GM04504 (cell line): ENCODE results near the gene SMIM21.

Source experiments
- DNase-seq: peaks from one replicate; pipeline ENCODE4 v3.0.0-alpha.2; 2012; ENCODE audit warnings: low read depth

The SMIM21 gene

DNA sequence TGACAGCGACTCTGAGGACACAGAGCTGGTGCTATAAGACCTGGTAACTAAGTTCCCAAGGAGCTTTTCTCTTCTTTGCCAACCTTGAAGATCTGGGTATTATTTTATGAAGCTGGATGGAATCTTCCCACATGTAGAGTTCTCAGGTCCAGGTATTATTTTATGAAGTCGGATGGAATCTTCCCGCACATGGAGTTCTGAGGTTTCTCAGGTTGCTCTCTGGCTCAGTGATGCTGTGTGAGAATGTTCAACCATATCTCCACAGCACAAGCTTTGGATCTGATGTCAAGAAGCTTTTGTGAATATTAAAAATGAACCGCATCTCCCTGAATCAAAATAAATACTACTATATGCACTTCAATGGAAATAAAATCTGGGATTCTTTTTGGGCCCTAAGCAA lies at the start of gene SMIM21:
SMIM21 (minus strand) TSS at position 101 of the 400 bp plus-strand sequence. CDS start 140 bp downstream, outside the sequence.
- no peak for DNase-seq

DNA sequence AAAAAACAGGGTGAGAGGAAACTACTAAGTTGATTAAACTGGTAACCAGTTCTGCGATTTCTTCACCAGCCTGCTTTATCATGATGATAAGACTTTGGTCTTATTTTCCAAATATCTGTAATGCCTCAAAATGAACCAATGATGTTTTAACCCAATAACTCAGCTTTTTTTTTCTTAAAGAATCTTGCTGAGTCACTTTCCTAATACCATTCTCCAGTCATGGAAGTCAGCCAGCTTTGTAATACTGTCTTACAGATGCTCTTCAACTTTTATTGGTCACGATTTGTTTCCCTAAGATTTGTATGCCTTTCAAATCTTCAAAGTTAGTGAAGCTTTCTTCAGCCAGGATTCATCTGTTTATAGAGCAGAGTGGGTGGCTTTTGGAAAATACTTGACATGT lies 47.7 kb upstream of the SMIM21 start:
- DNase-seq, result peak; percentile 94

DNA sequence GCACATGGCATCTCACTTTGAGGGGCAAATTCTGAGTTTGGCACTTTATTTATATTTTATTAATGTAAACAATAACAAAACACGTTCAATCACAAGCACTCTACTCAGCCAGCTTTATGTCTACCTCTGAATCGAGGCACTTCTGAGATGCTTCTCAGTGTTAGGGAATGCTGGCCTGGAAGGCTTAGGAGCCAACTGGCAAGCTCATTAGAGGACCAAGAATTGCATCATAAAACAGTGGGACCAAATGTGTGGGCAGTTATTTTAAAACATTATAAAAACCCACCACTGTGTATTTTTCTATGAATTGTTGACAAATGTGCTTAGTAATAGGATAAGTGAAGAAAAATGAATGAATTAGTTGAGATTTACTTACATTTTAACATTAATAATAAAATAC lies 46.8 kb upstream of the SMIM21 start:
- no peak for DNase-seq

DNA sequence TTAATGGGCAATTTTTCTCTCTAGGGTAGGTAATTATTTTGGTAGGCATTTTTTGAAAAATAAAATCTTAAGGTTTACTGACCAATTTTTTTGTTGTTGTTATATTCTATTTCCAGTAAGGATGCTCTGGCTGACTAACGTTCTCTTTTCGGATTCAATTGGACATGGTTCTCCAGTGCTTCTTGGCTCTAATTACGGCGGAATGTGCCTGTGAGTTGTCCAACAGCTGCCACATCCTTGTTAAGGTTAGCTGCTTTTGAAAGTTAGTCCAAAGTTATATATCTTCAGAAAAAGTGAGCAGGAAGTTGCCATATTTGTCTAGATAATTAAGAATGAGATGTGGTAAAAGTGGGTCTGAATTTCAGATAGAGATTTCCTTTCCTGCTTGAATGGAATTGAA lies 45.8 kb upstream of the SMIM21 start:
- DNase-seq, result no peak

DNA sequence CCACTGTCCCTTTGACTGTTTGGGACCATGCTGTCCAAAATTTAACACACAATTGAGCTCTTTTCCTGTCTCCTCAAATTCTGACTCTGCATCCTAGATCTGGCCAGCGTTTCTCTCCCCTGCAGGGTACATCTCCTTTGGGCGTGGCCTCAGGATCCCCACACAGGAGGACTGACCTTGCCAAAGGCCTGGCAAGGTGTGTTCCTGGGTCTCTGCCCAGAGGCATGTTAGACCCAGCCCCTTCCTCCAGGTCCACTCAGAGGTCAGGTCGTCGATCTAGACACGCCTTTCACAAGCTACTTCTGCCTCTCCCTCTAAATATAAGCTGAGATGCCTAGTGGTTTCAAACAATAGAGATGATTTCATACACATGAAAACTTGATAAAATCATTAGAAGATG lies 45.4 kb upstream of the SMIM21 start:
- DNase-seq, result no peak

DNA sequence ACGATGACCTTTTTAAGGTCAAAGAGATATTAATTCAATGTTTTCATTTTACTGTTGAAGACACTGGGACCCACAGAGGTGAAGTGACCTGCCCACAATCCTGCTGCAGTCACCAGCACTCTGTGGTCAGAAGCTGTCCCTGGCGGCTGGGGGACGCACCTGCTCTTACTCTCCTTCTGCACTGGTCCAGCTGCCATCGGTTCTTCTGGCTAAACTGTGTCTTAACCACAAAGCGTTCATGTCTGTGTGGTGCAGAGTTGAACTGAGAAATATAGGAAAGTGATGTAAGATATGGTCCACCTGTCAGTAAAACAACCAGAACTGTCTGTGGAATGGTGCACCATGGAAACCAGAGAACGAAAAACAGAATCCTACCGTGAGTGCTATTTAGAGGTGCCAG lies 44.9 kb upstream of the SMIM21 start:
- no peak for DNase-seq

DNA sequence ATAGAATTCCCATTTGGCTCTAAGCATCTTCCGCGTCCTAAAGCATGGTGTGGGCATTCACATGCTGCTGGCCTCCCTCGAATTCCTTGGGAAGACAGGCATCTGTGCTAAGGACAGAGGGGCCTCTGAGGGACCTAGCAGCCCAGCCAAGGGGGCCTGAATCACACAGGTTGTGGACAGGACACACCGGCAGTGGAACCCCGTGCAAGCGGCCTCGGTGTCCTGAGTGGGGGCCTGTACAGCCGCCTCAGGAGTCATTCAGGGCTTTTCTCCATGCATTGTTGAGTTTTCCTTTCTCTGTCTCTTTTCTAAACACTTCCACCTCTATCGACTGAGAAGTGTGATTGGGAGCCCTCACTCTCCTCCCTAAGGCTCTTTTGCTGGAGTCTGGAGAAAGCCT lies 44.3 kb upstream of the SMIM21 start:
- DNase-seq, result no peak

DNA sequence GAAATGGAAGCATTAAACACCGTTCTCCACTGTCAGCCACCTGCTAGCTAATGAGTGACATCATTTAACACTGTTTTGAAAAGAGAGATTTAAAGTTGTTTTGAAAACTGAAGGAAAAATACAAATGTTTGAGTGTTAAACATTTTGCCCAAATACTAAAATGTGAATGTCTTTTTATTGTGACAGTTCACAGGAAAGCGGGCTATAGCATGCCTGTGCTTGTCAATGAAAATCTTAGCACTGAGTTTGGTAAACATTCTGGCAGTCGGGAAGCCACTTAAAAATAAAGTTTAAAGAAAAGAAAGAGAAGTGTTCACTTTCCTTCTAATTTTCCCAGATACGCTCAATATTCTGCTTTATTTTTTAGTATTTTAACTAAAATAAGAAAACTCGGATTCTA lies 40.3 kb upstream of the SMIM21 start:
- DNase-seq, result no peak

DNA sequence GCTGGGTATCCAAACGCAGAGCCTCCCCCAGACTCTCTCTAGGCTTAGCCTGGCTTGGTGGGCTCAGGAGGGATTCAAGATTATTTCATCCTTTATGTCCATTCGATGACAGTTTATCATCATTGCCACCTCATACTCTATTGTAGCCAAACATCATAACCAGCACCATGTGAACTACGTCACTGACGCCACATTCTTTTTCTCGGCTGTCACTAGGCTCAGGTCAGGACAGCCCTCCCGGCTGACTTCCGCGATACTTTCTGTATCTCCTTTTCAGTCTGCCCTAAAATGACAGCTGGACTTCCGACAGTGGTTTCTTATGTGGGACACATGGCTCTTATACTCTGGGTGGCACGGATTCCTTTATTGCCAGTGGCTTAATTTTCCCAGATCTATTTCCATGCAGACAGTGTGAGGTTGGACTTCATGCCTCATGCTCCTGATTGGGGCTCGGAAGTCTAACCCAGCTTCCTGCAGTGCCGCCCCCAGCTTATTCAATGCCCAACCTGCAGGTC lies 39.8 kb upstream of the SMIM21 start:
- no peak for DNase-seq

DNA sequence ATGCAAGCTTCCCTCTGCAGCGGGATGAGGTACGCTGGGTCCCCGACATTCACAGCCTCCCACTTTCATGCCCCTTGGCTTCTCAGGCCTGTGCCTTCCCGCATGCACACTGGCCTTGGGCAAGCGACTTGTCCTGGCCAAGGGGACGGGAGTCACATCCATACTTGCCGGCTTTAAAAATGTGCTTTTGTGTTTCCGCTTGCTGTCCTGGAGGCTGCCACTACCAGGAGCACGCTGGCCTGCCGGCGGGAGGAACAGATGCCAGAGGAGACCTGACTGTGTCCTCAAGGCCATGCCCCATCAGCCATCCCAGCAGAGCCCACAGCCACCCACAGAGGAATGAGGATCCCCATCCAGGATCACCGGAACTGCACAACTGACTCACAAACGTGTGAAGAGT lies 36.9 kb upstream of the SMIM21 start:
- DNase-seq, result no peak

DNA sequence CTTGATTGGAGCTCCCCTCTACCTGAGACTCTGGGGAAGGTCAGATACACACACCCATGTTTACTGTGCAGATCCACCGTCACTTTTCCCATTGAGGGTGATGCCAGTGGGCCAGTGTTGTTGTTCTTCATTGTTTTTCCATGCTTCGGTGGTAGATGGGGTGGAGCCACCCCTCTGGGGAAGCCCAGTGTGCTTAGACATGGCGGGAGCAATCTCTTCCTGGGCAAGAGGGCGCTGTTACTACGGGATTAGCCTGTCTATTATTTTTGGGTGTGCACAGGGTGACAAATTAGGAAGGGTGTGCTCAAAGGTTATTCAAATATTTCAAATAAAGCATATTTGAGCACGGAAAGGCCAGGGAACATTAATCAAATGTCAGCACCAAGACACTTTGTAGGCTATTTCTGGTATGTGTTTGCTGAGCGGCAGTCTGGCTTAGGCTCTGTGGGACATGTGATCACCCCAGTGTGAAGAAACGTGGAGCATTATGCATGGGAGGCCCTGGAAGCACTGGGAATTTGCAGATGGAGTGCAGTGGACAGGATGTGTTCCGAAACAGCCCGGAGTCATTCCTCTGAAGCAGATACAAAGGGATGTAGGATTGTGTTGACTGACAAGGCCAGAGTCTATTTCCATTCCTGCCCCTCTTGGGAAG lies 34.8 kb upstream of the SMIM21 start:
- no peak for DNase-seq

DNA sequence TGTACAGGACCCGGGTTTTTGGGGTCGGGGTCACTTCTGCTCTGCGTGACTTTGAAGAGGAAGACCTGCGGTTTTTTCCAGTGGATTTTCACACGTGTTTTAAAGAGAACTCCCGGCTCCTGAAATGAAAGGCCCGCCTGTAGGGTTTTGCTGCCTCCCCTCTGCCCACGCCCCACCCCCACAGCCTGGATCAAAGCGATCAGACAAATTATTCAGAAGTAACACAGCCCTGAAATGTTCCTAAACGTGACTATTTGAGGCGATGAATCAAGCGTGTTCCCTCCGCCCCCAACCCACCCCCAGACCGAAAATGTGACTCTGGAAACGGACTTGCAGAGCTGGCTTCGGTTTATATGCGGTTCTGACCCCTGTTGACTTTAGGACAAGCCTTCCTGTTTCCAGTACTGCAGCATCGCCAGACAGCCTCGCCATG lies 28.7 kb upstream of the SMIM21 start:
- no peak for DNase-seq

DNA sequence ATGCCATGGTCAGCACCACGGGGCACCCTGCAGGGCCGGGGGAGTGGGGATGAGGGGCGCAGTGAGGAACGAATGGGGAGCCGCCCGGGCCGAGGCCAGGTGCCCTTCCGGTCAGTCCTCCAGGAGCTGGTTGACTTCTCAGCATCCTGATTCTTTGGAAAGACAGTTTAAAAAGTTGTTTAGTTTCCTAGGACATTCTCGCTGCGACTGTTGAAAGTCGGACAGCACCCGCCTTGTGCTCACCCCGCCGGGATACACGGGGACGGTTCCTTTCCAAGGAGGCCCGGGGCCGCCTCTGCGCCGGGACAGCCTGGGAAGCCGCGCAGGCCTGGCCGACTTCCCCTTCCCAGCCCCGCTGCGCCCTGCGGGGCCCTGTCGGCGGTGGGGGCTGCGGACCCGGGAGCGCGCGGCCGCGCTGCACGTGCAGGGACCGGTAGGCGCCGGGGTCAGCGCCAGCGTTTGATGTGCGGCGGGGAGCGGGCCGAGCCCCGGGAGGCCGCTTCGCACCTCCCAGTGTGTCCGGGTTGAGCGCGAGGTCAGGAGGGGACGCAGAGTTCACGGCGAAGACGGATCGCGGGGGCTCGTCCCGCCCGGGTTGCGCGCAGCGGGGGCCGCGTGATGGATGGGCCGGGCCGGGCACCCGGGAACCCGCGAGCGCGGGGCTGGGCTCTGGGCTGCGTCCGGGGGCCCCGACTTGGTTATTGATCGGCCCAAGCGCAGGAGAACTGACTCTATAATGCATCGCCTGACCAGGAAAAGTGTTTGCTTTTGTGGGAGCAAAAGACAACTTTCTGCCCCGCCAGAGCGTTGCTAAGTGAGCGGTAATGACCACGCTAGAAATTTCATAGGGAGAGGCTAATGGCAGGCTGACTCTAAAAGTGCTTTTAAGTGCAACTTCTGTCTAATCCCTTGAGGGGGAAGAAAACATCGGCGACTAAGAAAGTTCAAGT lies 28.0 kb upstream of the SMIM21 start:
- DNase-seq, result no peak

DNA sequence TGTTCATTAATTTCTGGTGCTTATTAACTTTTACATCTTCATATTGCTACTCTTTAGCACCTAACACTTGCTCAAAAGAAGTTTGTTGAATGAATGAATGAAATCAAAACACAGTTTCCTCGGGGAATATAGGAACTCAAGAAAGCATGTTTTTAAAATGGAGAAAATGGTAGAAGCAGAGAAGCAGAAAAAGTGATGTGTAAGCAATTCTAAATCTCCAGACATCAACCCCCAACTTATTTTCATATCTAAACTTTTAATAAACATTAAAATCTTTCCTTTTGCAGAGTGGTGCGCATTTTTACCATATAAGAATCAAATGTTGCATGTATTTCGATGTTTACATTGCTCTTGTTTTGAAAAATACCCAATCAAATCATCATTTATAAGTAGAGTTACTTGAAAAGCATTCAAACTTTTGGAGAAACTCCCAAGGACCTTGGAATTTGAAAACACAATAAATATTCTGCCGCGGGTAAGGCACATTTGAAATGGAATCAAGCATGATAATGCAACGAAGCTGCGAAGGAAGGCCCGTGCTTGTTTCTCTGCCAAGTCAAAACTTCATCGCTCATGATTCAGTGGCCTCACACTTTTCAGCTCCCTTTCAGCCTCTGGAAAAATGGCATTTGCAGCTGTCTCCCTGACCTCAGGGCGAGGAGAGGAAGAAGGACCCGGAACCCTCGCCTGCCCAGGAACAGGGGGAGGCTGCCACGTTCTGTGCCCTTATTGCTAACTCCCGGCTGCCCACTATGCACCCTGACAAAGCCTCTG lies 26.7 kb upstream of the SMIM21 start:
- DNase-seq, result no peak

DNA sequence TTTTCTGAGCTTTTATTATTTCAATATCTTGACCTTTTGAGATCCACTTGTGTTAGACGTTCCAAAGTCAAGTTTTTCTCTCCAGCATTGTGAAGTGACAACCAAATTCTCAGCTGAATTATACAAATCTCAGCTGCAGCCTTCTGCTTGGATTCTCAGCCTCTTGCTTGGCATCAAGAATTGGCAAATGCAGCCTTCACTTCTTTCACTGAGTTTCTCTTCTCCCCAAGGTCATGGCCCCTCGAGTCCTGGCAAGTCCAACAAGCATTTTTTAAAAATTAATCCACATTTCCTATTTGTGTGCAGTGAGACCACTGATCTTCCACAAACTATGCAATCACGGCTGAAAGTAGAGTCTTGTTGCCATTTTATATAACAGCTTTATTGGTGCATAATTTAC lies 23.4 kb upstream of the SMIM21 start:
- DNase-seq, result no peak

DNA sequence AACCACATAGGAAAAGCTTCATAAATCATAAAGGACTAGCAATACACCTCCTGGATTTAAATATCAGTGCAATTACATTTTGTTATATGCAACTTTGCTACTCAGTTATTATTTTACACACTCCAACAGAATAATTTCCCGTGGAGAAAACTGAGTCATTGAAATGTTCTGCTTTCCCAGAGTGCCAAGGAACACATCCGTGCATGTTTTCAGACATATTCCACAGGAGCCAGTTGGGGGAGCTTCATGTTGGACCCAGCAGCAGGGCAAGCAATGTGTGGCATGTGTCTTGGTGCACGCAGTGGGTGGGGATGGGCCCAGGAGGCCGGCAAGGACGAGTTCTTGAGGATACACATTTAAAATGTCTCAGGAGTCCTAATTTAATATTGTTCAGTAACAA lies 14.4 kb upstream of the SMIM21 start:
- no peak for DNase-seq

DNA sequence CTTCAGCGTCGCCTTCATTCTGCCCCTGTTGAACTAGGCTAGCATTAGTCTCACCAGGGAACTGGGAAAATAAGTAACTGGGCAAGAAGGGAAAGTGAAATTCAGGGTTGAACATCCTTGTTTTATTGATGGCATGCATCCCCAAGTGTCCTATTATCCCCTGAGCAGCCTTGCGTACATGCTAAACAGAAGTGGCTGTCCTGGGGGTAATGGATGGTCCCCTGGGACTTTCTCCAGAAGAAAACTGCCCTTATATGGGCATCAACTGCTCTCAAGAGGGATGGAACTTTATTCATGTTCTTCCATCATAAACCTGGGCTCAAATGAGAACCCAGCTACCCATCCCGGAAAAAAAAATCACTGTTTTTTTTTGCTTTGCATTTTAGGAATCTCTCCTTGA lies 11.8 kb upstream of the SMIM21 start:
- no peak for DNase-seq

DNA sequence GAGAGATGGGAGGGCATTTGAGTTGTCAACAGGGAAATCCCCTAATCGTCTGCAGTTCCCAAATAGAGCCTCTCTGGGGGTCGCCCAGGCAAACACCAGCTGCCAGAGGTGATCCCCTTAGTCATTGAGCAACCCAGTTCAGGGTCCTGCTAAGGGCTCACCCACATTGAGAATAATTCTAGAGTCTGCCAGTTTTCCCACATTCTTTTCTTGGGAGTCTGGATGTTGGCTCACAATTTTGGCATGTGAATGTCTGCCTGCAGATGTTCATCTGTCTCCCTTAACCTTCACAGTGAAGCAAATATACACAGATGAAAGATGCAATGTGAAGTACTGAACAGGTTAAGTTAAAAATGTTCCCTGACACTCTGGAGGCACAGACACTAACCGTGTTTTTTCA lies 11.4 kb upstream of the SMIM21 start:
- no peak for DNase-seq

DNA sequence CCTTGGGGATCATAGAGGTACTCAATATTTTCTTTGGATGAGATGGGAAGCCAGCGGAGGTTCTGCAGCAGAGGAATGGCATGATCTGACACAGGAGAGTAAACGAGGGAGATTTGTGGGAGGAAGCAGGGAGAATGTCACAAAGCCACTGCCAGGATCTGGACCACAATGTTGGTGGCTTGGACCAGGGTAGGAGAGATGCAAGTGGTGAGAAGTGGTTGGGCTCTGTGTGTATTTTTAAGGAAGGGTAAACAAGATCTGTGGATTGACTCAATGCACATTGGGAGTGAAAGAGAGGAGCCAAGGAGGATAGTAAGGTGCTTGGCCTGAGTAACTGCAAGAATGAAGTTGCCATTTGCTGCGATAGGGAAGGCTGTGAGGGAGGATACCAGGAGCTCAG lies 10.5 kb upstream of the SMIM21 start:
- no peak for DNase-seq

DNA sequence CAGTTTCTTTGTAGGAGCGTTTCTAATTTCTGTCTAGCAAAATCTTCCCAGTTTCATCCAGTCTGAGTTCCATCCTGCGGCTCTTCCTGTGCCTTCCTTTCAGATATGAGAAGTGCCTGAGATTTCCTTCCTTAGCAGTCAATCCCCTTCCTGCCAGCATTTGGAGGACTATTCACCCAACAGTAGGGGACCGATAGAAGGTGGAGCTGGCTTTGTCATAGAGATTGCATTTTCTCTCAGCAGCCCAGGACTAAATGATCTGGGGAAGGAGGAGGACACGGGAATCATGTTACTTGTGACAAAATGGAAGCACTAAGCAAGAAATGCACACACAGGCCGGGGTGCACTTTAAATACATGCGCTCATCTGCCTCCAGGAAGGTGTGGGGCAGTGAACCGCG lies 5.6 kb upstream of the SMIM21 start:
- no peak for DNase-seq

DNA sequence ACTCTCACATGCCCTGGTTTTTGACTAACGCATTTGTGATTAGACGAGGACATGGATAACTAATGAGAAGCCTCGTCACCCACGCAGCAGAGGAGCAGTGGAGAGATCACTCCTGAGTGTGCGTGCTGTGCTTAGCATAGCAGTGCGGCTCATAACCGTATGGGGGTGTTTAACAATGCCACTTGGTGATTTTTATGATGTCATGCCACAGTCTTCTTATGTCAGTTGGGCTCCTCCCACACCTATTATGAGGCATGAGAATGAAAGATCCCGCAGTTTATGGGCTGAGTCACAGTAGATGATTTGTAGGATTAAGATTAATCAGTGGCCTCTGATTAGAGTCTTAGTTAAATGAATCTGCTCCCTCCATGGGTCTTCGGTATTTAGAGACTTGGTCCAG lies 2.5 kb upstream of the SMIM21 start:
- DNase-seq, result no peak

DNA sequence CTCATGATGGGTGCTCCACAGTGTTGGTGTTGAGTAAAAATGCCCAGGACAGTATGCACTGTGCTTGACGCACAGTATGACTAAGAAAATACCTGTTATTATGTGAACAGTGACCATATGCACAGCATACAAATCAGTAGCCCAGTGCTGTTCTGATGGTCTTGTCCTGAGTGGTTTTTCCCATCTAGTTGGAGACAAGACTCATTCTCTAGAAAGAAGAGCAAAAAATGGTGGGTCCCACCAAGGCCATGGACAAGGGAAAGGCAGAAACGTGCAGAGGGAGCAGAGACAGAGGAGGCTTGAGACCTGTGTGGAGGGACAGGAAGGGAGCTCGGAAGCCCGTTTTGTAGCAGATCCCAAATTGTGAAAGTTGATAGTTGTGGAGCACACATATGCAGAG lies 987 bp upstream of the SMIM21 start:
- no peak for DNase-seq
